ENCODE measurements around the gene DCPS.
A peak's percentile ranks its signal among the peaks of the same experiment; 100 is the strongest.
"Not testable (repeated sequence)": the region's sequence is repeated elsewhere in the genome, so short reads cannot be mapped to it uniquely, and the experiment has no call there.

The DCPS gene

DNA sequence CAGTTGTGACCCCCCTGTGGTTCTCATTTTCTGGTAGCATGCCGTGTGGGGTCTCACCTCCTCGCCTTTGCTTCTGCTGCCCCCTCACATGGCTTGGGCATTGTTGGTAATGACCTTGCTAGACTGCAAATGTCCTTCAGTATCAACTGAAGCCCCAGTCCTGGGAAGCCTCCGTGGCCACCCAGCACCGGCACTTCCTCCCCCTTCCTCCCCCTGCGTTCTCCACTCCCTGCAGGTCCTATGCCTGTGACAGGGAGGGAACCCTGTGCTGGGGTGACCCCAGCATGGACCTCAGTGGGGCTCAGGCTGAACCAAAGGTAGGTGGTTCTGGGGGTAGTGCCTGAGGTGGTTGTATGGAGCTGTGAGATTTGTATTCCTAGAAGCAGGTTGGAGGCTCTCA, 57.5 kb downstream of the DCPS start:
- Mint-ChIP-seq H3K4me1 (peaks cover 77% of the 10 kb centered on the region), H3K36me3 (ENCODE audit: low read depth) (no peaks in the 10 kb centered on the region), H3K27me3 (ENCODE audit: low read depth, poor library complexity) (peaks cover 3% of the 10 kb centered on the region), H3K4me3 (no peak overlapping the region), H3K9me3 (no peaks in the 10 kb centered on the region), H3K27ac (peak overlapping the region; percentile 22)
- no peak for TF ChIP-seq CTCF (IDR thresholded peaks at IDR 0.05)
- no peak for DNase-seq

DNA sequence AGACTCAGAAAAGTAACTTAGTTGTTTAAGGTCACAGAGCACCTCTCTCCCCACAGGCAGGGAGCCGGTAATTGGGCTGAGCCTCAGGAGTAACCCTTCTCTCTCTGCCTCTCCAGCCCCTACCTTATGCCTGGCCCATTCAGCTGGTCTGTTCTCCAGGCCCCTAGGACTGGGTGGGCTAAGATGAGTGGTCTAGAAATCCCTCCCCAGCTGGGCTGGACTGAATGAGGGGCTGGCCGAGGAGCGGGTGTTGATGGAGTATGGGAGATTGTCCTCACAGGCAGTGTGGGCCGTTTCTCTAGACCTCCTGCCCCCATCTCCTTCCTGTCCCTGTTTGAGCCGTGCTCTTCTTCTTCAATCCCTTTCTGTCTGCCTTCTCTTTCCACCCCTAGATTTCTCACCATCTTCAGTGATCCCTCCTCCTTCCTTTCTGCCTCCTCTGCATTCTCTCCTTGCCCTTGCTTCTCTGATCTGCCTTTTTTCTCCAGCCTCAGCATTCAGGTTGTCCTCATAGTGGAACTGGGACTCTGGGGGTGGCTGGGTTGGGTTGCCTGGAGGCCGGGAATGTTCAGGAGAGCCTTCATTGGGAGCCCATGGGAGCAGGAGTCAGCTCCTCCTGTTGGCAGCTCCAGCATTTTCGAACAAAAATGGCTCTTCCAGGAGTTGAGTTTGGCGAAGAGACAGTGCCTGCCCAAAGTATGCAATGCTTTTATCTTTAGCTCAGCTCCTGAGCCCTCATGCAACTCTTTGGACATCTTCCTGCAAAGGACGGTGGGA, 59.2 kb downstream of the DCPS start:
- Mint-ChIP-seq H3K4me3 (no peak overlapping the region), H3K27ac (no peak overlapping the region), H3K9me3 (no peaks in the 10 kb centered on the region), H3K4me1 (peaks cover 74% of the 10 kb centered on the region), H3K36me3 (ENCODE audit: low read depth) (no peaks in the 10 kb centered on the region), H3K27me3 (ENCODE audit: low read depth, poor library complexity) (no peaks in the 10 kb centered on the region)
- no peak for TF ChIP-seq CTCF (IDR thresholded peaks at IDR 0.05)
- no peak for DNase-seq

- TF ChIP-seq CTCF (IDR thresholded peaks at IDR 0.05), result no peak
- peaks cover 73% of the 10 kb centered on the region for H3K4me1 Mint-ChIP-seq
- no peak for DNase-seq
- H3K36me3 Mint-ChIP-seq (ENCODE audit: low read depth), result peaks cover 2% of the 10 kb centered on the region
- H3K9me3 Mint-ChIP-seq, result no peaks in the 10 kb centered on the region
- H3K27ac Mint-ChIP-seq, result no peak overlapping the region
- no peak overlapping the region for H3K4me3 Mint-ChIP-seq
- no peaks in the 10 kb centered on the region for H3K27me3 Mint-ChIP-seq (ENCODE audit: low read depth, poor library complexity)
These were observed 59.9 kb downstream of the DCPS start for GRCh38 chr11:126363706-126364248.

DNA sequence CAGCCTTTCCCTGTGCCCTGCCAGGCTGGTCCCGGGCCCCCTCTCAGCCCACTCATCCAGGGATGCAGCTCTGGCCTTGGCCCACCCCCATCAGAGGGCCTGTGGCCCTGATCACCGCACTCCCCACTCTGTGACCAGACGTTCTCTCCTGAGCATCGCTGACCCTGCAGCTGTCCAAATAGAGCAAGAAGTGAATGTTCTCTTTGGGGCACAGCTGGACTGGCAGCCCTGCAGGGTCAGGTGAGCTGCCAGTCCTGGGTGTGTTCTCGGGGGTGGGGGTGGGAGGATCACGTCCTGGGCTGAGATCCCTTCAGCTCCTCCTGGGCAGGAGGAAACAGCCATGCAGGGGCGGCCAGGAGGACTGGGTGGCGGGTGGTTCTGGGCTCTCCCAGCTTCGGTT, 60.9 kb downstream of the DCPS start:
- H3K36me3 Mint-ChIP-seq (ENCODE audit: low read depth); DNase-seq; H3K27me3 Mint-ChIP-seq (ENCODE audit: low read depth, poor library complexity); H3K27ac Mint-ChIP-seq; H3K4me3 Mint-ChIP-seq; H3K9me3 Mint-ChIP-seq: not testable (repeated sequence)
- peaks cover 66% of the 10 kb centered on the region for H3K4me1 Mint-ChIP-seq

DNA sequence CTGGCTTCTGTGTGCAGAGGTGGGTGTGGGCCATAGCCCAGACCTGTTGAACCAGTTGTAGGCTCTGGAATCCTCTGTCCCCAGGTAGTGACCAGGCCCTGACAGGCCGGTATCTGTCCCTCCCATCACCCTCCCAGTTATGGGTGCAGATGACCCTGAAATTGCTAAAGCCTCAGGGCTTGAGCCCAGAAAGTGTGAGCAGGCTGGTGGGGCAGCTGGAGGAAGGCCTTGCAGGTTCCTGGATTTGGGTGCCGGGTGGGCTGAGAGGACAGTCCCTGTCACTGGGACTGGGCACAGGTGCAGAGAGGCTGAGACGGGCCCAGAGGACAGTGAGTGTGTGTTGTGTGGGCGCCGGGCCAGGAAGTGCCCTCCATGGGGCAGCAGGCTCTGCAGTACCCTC, 61.6 kb downstream of the DCPS start:
- not testable (repeated sequence) for H3K27me3 Mint-ChIP-seq (ENCODE audit: low read depth, poor library complexity); H3K9me3 Mint-ChIP-seq; H3K27ac Mint-ChIP-seq; DNase-seq; H3K4me3 Mint-ChIP-seq
- Mint-ChIP-seq H3K4me1 (peaks cover 60% of the 10 kb centered on the region), H3K36me3 (ENCODE audit: low read depth) (peaks cover 14% of the 10 kb centered on the region)

DNA sequence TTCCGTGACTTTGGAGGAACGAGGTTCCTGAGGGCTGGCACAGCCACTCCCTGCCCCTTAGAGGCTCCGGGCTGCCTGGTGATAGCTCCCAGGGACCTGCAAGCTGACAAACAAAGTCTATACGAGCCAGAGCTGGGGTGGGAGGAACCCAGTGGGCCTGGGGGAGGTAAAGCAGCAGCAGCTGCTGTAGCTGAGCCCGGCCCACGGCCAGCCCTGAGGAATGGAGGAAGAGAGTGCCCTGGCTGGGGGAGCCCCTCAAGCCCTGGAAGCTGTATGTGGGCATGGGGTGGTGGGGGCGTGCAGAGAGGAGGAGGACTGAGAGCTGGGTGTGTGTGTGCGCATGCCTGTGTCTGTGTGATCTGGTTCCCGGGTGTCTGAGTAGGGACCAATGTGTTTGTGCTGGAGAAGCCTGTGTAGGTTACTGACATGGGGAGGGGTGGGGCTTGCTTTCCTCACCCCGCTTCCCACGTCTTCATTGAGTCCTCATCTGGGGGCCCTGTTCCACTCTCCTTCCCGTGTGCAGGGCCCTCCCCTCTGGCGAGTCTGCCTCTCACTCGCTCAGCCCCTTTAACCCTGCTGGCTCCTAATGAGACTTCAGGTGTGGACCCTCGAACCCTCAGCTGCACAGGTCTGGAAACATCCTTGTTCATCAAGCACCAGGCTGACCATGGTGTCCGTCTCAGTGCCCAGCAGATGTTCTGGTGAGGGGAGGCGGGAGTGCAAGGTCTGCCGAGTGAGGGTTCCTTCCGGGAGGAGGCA, 62.4 kb downstream of the DCPS start:
- TF ChIP-seq CTCF (IDR thresholded peaks at IDR 0.05), result no peak
- no peaks in the 10 kb centered on the region for H3K27me3 Mint-ChIP-seq (ENCODE audit: low read depth, poor library complexity)

DNA sequence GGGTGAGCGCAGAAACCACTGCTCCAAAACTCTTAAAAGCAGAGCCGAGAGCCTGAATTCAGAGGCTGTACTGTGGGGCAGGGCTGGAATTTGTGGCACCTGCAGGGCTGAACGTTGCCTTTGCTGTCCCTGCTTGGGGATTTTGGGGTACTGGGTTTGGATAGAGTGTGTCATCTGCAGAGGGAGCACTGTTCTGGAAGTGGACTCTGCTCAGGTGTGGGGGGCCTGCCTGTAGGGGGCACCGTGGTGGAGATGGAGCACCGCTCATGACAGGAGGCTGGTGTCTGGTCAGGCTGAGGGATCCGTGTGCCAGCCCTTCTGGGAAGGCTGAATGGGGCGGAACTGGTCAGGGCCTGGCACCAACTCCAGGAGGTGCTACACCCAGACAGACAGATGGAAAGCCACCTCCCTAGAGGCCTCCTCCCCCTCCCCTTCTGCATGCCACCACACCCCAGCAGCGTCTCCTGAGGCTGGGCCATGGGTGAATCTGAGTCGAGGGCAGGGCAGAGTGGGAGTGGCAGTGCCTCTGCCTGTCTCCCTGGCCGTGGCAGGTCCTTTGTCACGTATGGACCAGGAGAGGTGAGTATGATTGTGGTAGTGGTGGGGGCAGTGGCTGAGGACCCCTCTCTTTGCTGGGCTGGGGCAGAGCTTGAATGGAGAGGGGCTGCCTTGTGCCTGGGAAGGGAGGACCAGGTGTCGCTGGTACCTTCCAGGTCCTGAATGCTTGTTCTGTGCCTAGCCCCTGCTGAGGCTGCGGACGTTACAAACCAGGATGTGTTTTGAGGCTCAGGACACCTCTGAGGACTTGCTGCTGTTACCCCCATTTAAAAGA, 63.2 kb downstream of the DCPS start:
- DNase-seq; H3K4me3 Mint-ChIP-seq; H3K27me3 Mint-ChIP-seq (ENCODE audit: low read depth, poor library complexity); H3K9me3 Mint-ChIP-seq: not testable (repeated sequence)
- Mint-ChIP-seq H3K27ac (peak overlapping the region; percentile 54), H3K36me3 (ENCODE audit: low read depth) (peaks cover 15% of the 10 kb centered on the region), H3K4me1 (peaks cover 48% of the 10 kb centered on the region)

More for the DNA sequence above, 62.4 kb downstream of the DCPS start:
- Mint-ChIP-seq H3K4me1 (peaks cover 52% of the 10 kb centered on the region), H3K9me3 (no peaks in the 10 kb centered on the region), H3K36me3 (ENCODE audit: low read depth) (peaks cover 15% of the 10 kb centered on the region), H3K27ac (peak overlapping the region; percentile 54), H3K4me3 (no peak overlapping the region)
- DNase-seq, result no peak

DNA sequence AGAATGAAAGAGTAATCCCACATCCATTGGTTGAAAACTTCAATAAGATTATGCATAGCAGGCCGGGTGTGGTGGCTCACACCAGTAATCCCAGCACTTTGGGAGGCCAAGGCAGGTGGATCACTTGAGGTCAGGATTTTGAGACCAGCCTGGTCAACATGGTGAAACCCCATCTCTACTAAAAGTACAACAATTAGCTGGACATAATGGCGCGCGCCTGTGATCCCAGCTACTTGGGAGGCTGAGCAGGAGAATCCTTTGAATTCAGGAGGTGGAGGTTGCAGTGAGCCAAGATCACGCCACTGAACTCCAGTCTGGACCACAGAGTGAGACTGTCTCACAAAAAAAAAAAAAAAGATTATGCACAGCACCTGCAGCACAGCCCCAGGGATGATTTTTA, 63.9 kb downstream of the DCPS start:
- peak overlapping the region; percentile 32 for H3K27ac Mint-ChIP-seq
- H3K27me3 Mint-ChIP-seq (ENCODE audit: low read depth, poor library complexity); DNase-seq: not testable (repeated sequence)

DNA sequence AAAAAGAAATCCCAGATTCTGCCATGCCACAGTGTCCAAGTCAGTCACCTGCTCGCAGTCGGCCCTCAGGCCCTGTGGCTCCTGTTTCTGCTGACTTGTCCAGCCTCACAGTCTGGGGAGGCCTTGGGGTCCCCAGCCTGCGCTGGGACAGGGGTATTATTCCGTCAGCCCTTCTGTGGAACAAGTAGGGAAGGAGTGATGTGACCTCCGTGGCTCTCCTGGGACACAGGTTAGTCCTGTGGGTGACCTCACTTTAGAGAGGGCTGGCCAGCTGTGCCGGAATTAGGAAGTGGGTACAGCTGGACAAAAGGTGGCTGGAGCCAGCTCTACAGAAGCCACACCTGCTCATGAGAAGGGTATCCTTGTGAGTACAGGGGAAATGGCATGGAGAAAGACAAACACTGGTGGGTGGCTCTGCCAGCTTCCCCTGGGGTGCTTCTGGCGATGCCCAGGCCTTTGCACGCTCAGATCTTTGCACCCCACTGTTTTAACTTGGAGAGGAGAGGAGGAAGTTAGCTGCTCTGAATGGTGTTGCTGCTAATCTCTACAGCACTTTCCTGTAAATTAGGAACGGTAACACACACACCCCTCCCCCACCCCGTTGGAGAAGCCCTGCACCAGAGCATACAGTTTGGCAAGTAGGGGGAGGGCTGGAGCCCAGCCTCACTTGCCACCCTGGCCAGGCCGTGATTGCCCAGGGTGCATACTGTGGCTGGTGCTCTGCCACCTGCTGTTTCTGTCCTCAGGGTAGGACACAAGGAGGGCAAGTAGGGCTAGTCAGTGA, 64.7 kb downstream of the DCPS start:
- H3K36me3 Mint-ChIP-seq (ENCODE audit: low read depth), result peaks cover 15% of the 10 kb centered on the region
- DNase-seq; H3K27me3 Mint-ChIP-seq (ENCODE audit: low read depth, poor library complexity); H3K9me3 Mint-ChIP-seq; H3K27ac Mint-ChIP-seq; H3K4me3 Mint-ChIP-seq: not testable (repeated sequence)
- H3K4me1 Mint-ChIP-seq, result peaks cover 44% of the 10 kb centered on the region

More for the DNA sequence above, 63.9 kb downstream of the DCPS start:
- not testable (repeated sequence) for H3K4me3 Mint-ChIP-seq, H3K9me3 Mint-ChIP-seq
- peaks cover 44% of the 10 kb centered on the region for H3K4me1 Mint-ChIP-seq
- peaks cover 15% of the 10 kb centered on the region for H3K36me3 Mint-ChIP-seq (ENCODE audit: low read depth)
